ENCODE data around the gene PGA4. TPM values are rescaled to one million over a fixed set of nuclear protein-coding genes. Genes with fewer than 3 reads are reported as not detected.

The PGA4 gene
- total RNA-seq, 1 donor from 2014 or later = 0.67 TPM

DNA sequence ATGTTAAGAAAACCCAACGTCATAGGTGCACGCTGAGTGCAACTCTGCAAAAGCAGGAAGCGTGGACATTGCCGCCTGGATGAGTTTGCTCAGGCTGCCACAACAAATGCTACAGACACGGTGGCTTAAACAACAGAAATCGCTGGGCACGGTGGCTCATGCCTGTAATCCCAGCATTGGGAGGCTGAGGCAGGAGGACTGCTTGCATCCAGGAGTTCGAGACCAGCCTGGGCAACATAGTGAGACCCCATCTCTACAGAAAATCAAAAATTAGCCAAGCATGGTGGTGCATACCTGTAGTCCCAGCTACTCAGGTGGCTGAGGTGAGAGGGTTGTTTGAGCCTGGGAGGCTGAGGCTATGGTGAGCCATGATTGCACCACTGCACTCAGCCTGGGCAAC lies 32.2 kb upstream of the PGA4 start:
- Histone ChIP-seq H3K4me1 (no peaks in the 10 kb centered on the region), H3K4me3 (no peak overlapping the region), H3K36me3 (no peaks in the 10 kb centered on the region), H3K9me3 (no peaks in the 10 kb centered on the region), H3K27me3 (peaks cover 6% of the 10 kb centered on the region), H3K27ac (no peak overlapping the region)
- TF ChIP-seq, protein P1, sequence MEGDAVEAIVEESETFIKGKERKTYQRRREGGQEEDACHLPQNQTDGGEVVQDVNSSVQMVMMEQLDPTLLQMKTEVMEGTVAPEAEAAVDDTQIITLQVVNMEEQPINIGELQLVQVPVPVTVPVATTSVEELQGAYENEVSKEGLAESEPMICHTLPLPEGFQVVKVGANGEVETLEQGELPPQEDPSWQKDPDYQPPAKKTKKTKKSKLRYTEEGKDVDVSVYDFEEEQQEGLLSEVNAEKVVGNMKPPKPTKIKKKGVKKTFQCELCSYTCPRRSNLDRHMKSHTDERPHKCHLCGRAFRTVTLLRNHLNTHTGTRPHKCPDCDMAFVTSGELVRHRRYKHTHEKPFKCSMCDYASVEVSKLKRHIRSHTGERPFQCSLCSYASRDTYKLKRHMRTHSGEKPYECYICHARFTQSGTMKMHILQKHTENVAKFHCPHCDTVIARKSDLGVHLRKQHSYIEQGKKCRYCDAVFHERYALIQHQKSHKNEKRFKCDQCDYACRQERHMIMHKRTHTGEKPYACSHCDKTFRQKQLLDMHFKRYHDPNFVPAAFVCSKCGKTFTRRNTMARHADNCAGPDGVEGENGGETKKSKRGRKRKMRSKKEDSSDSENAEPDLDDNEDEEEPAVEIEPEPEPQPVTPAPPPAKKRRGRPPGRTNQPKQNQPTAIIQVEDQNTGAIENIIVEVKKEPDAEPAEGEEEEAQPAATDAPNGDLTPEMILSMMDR (IDR thresholded peaks at IDR 0.05) = no peak
- ATAC-seq (no peak), DNase-seq (no peak)
- intact Hi-C loops (cut with DNase I) = loop anchor here (10.0 kb wide), 1 partner anchor 355 kb away; no protein-coding TSS in a partner anchor

DNA sequence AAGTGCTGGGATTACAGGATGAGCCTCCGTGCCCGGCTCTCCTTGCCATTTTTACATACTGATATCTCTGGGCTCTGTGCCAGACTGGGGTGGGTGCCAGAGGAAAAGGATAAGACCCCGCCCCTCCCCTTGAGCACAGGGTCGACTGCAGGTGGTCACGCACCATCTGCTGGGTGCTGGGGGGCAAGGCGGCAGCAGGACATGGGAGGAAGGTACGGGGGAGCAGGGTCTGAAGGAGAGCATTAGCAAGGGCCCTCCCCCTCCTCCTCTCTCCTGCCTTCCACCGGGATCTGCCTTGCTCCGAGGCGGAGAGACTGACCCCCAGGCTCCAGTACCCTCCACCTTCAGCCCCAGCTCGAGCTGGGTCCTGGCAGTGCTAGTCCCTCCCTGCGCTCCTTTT lies 28.6 kb upstream of the PGA4 start:
- no peaks in the 10 kb centered on the region for H3K4me1 ChIP-seq
- DNase-seq (no peak), ATAC-seq (peak; percentile 22)

DNA sequence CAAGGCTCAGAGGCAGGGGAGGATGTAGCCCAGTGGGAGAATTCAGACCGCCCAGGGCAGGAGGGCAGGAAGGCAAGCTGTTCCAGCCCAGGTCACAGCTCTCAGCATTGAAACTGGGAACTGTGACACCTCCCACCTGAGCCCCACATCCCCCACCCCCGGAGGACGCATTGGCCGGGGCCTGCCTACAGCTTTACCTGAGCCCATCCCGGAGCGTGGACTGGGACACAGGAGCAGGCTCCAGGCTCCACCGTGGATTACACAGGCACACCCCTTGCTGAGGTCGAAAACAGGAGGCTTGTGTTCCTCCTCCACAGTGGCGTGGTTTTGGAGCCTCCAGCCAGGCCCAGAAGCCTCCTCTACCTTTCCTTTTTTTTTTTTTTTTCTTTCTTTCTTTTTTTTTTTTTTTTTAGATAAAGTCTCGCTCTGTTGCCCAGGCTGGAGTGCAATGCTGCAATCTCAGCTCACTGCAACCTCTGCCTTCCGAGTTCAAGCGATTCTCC lies 27.9 kb upstream of the PGA4 start:
- Histone ChIP-seq H3K27ac (no peak overlapping the region), H3K4me3 (no peak overlapping the region), H3K36me3 (no peaks in the 10 kb centered on the region), H3K27me3 (peaks cover 2% of the 10 kb centered on the region), H3K4me1 (no peaks in the 10 kb centered on the region), H3K9me3 (no peaks in the 10 kb centered on the region)
- DNase-seq = no peak
- peak; percentile 26 for ATAC-seq
- TF ChIP-seq, protein P1 (IDR thresholded peaks at IDR 0.05) = no peak
- intact Hi-C loops (cut with DNase I) = no loop called here

More for the DNA sequence above, 28.6 kb upstream of the PGA4 start:
- TF ChIP-seq, protein P1 (IDR thresholded peaks at IDR 0.05) = no peak
- no peak overlapping the region for H3K27ac ChIP-seq
- intact Hi-C loops (cut with DNase I) = no loop called here
- no peaks in the 10 kb centered on the region for H3K9me3 ChIP-seq
- H3K36me3 ChIP-seq = no peaks in the 10 kb centered on the region
- H3K4me3 ChIP-seq = no peak overlapping the region
- H3K27me3 ChIP-seq = peaks cover 6% of the 10 kb centered on the region

DNA sequence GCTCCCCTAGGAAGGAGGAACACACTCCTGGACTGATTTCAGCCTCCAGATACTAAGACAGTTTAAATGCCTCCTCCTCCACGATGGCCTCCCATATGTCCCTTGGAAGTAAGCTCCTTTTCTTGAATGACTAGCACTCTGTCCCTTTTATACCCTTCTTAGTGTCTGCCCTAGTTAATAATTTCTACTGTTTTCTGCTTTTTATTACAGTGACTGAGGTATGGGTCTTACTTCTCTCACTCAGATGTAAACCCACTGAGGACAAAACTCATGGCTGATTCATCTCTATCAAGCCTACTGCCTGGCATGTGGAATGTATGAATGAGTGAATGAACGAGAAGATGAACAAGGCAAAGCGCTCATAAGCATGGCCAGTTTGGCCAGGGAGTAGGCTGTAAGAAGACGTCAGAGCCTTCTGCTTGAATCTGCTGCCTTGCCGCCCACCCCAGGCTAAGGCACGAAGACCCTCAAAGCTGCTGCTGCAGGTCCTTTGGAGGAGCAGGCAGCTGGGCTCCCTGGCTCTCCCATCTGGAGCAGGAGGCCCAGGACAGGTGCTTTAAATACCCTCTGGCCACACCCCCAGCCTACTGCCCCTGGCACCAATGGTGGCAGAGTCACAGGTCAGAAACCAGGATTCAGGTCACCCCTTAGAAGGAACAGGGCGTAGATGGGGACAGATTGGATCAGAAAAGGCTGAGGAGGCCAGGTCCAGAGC lies 27.0 kb upstream of the PGA4 start:
- Histone ChIP-seq H3K4me3 (no peak overlapping the region), H3K9me3 (no peaks in the 10 kb centered on the region), H3K4me1 (no peaks in the 10 kb centered on the region), H3K27ac (no peak overlapping the region), H3K36me3 (no peaks in the 10 kb centered on the region), H3K27me3 (no peaks in the 10 kb centered on the region)
- ATAC-seq (no peak), DNase-seq (no peak)
- intact Hi-C loops (cut with DNase I) = no loop called here
- TF ChIP-seq, protein P1 (IDR thresholded peaks at IDR 0.05) = no peak

DNA sequence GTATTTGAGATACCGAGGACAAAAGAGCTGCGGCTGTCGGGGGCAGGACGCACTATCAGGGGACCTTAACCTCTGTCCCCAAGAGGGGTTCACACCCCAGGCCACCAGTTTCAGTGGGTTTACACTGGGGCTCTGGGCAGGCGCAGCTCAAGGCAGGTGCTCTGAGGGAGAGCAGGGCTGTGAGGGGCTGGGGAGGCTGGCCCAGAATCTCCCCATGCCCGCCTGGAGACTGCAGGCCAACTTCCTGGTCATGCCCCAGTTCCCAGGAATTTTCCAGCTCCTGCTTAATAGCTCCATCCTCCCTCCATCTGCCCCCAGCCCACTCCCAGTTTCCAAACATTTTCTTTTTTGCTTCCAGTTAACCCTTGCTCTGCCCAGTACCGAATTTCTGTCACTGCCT lies 26.4 kb upstream of the PGA4 start:
- ATAC-seq (no peak), DNase-seq (no peak)
- Histone ChIP-seq H3K36me3 (no peaks in the 10 kb centered on the region), H3K27ac (no peak overlapping the region), H3K9me3 (no peaks in the 10 kb centered on the region), H3K27me3 (no peaks in the 10 kb centered on the region), H3K4me1 (no peaks in the 10 kb centered on the region), H3K4me3 (no peak overlapping the region)
- TF ChIP-seq, protein P1 (IDR thresholded peaks at IDR 0.05) = no peak
- intact Hi-C loops (cut with DNase I) = no loop called here

Measured in upper lobe of right lung (tissue), 1 donor.